HepG2 (cell line): ENCODE measurements around the gene SLC35F4. TPM values are rescaled to one million over a fixed set of nuclear protein-coding genes. Genes with fewer than 3 reads are reported as not detected.

Experiments used
- ATAC-seq: fragments of 200-7000 bp; cut with Tn5 transposase; 3 replicates; pipeline ENCODE4 v1.9.1; 2020; ENCODE audit warnings: mild to moderate bottlenecking, moderate library complexity
- BruUV-seq: library from RNA; stranded (reverse); fragments of 400-500 nt; replicated peaks from 2 replicates; lab custom pipeline; 2021; lab: Mats Ljungman, UMichigan
- CTCF ChIA-PET: fragments of 300-600 bp; formaldehyde crosslinking; extraction: SDS; loops from one replicate; lab custom pipeline; 2021; ENCODE audit warnings: low total read pairs, inconsistent platforms, low intra/inter-chr PET ratio; lab: Yijun Ruan, JAX
- POLR2A ChIA-PET: fragments of 350-600 bp; sonication (Branson Sonifier 250); formaldehyde crosslinking; loops from one replicate; lab custom pipeline; 2020; ENCODE audit warnings: antibody characterized with exemption, inconsistent platforms; lab: Yijun Ruan, JAX
- DNase-seq: peaks from one replicate; pipeline ENCODE4 v3.0.0-alpha.2; 2015; ENCODE audit warnings: low spot score
- FAIRE-seq: peaks from 3 replicates; lab custom pipeline; 2011; peaks lifted over from hg19 to GRCh38; lab: Jason Lieb, UNC
- H2AFZ ChIP-seq: one replicate; pipeline ENCODE4 v1.6.1; 2011; ENCODE audit warnings: low read length, inconsistent platforms
- H3K27ac ChIP-seq: fragments of 300-600 bp; 3 replicates; pipeline ENCODE4 v1.8.0; 2011; ENCODE audit warnings: mixed run types, mild to moderate bottlenecking, mixed read lengths, low read length, inconsistent platforms; ENCODE audit not compliant: insufficient read depth; ENCODE audit errors: extremely low read length
- H3K27me3 ChIP-seq, 2 experiments: fragments of 200-600 bp in 1 of 2; 2 replicates in 1 of 2; 3 replicates in 1 of 2; pipeline versions ENCODE4 v1.6.0 to v1.8.0; 2011; ENCODE audit warnings: low read length in 2 of 2, mild to moderate bottlenecking in 2 of 2, moderate library complexity in 2 of 2, inconsistent platforms in 1 of 2; ENCODE audit not compliant: insufficient read depth in 2 of 2, control insufficient read depth in 1 of 2
- H3K36me3 ChIP-seq, 2 experiments: fragments of 200-600 bp in 1 of 2; replicated peaks in 1 of 2; 2 replicates in 1 of 2; 3 replicates in 1 of 2; pipeline versions ENCODE4 v1.5.1 to v1.8.0; 2011; ENCODE audit warnings: low read length in 2 of 2, inconsistent platforms in 1 of 2; ENCODE audit not compliant: insufficient read depth in 2 of 2, control insufficient read depth in 1 of 2
- H3K4me1 ChIP-seq: 2 replicates; pipeline ENCODE4 v1.5.1; 2012; ENCODE audit warnings: low read length, inconsistent platforms; ENCODE audit not compliant: insufficient read depth
- H3K4me2 ChIP-seq: 2 replicates; pipeline ENCODE4 v1.6.0; 2011; ENCODE audit warnings: low read depth, low read length, inconsistent platforms
- H3K4me3 ChIP-seq, 3 experiments: fragments of 200-600 bp in 1 of 3; sonication (generic), shearing (Covaris generic) in 1 of 3; replicated peaks in 1 of 3; 2 replicates each; pipeline ENCODE4 v1.5.1; 2011 to 2016; ENCODE audit warnings: low read length in 3 of 3, inconsistent platforms in 2 of 3, low read depth in 2 of 3, mild to moderate bottlenecking in 2 of 3, control low read depth in 1 of 3, mixed read lengths in 1 of 3; ENCODE audit not compliant: insufficient read depth in 1 of 3
- H3K79me2 ChIP-seq: one replicate; pipeline ENCODE4 v1.6.1; 2011; ENCODE audit warnings: low read length, inconsistent platforms; ENCODE audit not compliant: insufficient read depth
- H3K9ac ChIP-seq: 2 replicates; pipeline ENCODE4 v1.6.0; 2011; ENCODE audit warnings: mild to moderate bottlenecking, low read depth, low read length, inconsistent platforms; ENCODE audit not compliant: insufficient read depth
- H3K9me3 ChIP-seq: 2 replicates; pipeline ENCODE4 v1.5.1; 2012; ENCODE audit warnings: mild to moderate bottlenecking, low read length
- H4K20me1 ChIP-seq: 2 replicates; pipeline ENCODE4 v1.6.0; 2011; ENCODE audit warnings: inconsistent platforms, mild to moderate bottlenecking, low read length, moderate library complexity; ENCODE audit not compliant: insufficient read depth
- ARID2 ChIP-seq: sonication (generic); formaldehyde crosslinking; IDR thresholded peaks from 2 replicates; pipeline ENCODE4 v1.8.1; 2022; ENCODE audit warnings: mild to moderate bottlenecking, missing genetic modification reagents, borderline replicate concordance
- BORCS8-MEF2B ChIP-seq: sonication (generic); formaldehyde crosslinking; IDR thresholded peaks from 2 replicates; pipeline ENCODE4 v1.8.0; 2022; ENCODE audit warnings: mild to moderate bottlenecking, missing genetic modification reagents
- JARID2 ChIP-seq: sonication (generic); formaldehyde crosslinking; IDR thresholded peaks from 2 replicates; pipeline ENCODE4 v1.8.1; 2023; ENCODE audit warnings: missing genetic modification reagents, inconsistent platforms; ENCODE audit not compliant: insufficient replicate concordance
- KAT8 ChIP-seq: IDR thresholded peaks from 2 replicates; pipeline ENCODE4 v1.6.1; 2016; ENCODE audit warnings: missing genetic modification reagents, missing compliant biosample characterization
- SUZ12 ChIP-seq: fragments of 150-350 bp; IDR thresholded peaks from 2 replicates; pipeline ENCODE4 v1.6.1; 2014; ENCODE audit warnings: low read depth, low read length
- TARDBP ChIP-seq: sonication (generic); formaldehyde crosslinking; IDR thresholded peaks from 2 replicates; pipeline ENCODE4 v1.8.0; 2022; ENCODE audit warnings: mild to moderate bottlenecking, missing genetic modification reagents
- XRCC5 ChIP-seq: fragments of 200-400 bp; formaldehyde crosslinking; optimal IDR thresholded peaks from 2 replicates; pipeline ENCODE3; 2017; ENCODE audit warnings: mild to moderate bottlenecking, low read length
- ZNF160 ChIP-seq: sonication (generic); formaldehyde crosslinking; IDR thresholded peaks from 2 replicates; pipeline ENCODE4 v1.8.0; 2022; ENCODE audit warnings: mild to moderate bottlenecking, inconsistent platforms, missing genetic modification reagents
- ZNF205 ChIP-seq: IDR thresholded peaks from 2 replicates; pipeline ENCODE4 v1.6.1; 2018; ENCODE audit warnings: missing biosample characterization, missing genetic modification reagents
- ZNF451 ChIP-seq: sonication (generic); formaldehyde crosslinking; IDR thresholded peaks from 2 replicates; pipeline ENCODE4 v1.5.0; 2020; ENCODE audit warnings: mild to moderate bottlenecking, missing genetic modification reagents
- ZNF501 ChIP-seq: sonication (generic); formaldehyde crosslinking; IDR thresholded peaks from 2 replicates; pipeline ENCODE4 v1.5.1; 2020; ENCODE audit warnings: mild to moderate bottlenecking, moderate library complexity, missing genetic modification reagents
- ZNF883 ChIP-seq: sonication (generic); formaldehyde crosslinking; IDR thresholded peaks from 2 replicates; pipeline ENCODE4 v1.5.1; 2020; ENCODE audit warnings: mild to moderate bottlenecking, missing genetic modification reagents; ENCODE audit errors: not compliant biosample characterization
- WGBS: methylation state at CpG from one replicate; pipeline ENCODE4 v1.1.6; 2017; ENCODE audit warnings: low lambda C conversion rate; 5-methylcytosine and 5-hydroxymethylcytosine counted together
- in situ Hi-C: cut with HindIII; loops from 2 replicates; pipeline ENCODE4 v1.10.0; 2017; ENCODE audit warnings: low pct_unique_long_range_greater_than_20kb; ENCODE audit not compliant: extremely low pct_ligation_motif_present
- intact Hi-C: fragments of 100-400 bp; cut with micrococcal nuclease; formaldehyde crosslinking; loops from one replicate; pipeline ENCODE4 v1.10.0; 2022; ENCODE audit not compliant: unreplicated experiment
- polyA plus RNA-seq, 8 experiments: library from polyadenylated mRNA; depleted of rRNA in 3 of 8; stranded (reverse) in 7 of 8; unstranded in 1 of 8; fragments of >200 nt; fragmentation: Illumina TruSeq in 4 of 8; extraction: Trizol in 4 of 8; gene quantifications; 2 replicates each; pipeline versions ENCODE4 v1.2.1 to v1.2.3, GENCODE V29; 2011 to 2016; ENCODE audit warnings: low read depth in 4 of 8, missing spikeins in 1 of 8, mixed read lengths in 1 of 8; ENCODE audit not compliant: insufficient read depth in 1 of 8
- total RNA-seq, 5 experiments: library from RNA; depleted of rRNA; stranded (reverse); fragments of >200 nt; fragmentation: Illumina TruSeq; extraction: Trizol; gene quantifications; 2 replicates each; pipeline ENCODE4 v1.2.3, GENCODE V29; 2016; ENCODE audit warnings: low read depth in 1 of 5
- TF ChIP-seq, protein P1 (sequence below): sonication (generic); formaldehyde crosslinking; IDR thresholded peaks from 2 replicates; pipeline ENCODE4 v1.8.1; 2022; ENCODE audit warnings: mild to moderate bottlenecking, missing genetic modification reagents
- TF ChIP-seq, protein P2 (sequence below): IDR thresholded peaks from 2 replicates; pipeline ENCODE4 v1.6.1; 2012; ENCODE audit warnings: inconsistent platforms
- TF ChIP-seq, protein P3 (sequence below): sonication (generic); formaldehyde crosslinking; IDR thresholded peaks from 2 replicates; pipeline ENCODE4 v1.4.0; 2020; ENCODE audit warnings: mild to moderate bottlenecking, missing genetic modification reagents
- TF ChIP-seq, protein P4 (sequence below): IDR thresholded peaks from 2 replicates; pipeline ENCODE4 v1.4.0; 2020; ENCODE audit warnings: mild to moderate bottlenecking, missing genetic modification reagents

The SLC35F4 gene
- total and polyA plus RNA-seq, 2 of the 13 experiments (the other 11 are each of a cell fraction or from before 2014, with no cell fraction given): not detected

DNA sequence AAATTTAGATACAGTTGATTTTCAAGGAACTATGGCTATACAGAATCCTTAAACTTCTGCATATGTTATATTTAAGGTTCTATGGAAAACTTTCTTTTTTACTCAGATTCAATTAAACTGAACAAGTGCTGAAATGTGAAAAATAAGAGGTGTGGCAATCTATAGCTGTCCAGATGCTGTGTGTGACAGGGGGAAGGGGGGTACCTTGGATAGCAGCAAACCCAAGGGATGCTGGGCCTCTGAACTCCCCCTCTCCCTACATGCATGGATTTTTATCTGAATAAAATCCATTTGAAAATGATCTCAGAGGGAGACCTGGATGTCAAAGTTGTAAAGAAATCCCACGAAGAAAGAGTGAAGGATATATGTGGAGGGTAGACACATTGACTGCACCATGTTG lies 289.4 kb downstream of the SLC35F4 start:
- ChIA-PET CTCF (no interaction called here), POLR2A (no interaction called here)
- Histone ChIP-seq H3K27me3 (no peaks in the 10 kb centered on the region), H3K79me2 (no peaks in the 10 kb centered on the region), H3K4me1 (no peaks in the 10 kb centered on the region), H4K20me1 (no peaks in the 10 kb centered on the region), H3K4me3 (no peak overlapping the region), H3K9ac (no peak overlapping the region), H3K4me2 (no peak overlapping the region), H3K36me3 (no peaks in the 10 kb centered on the region), H3K9me3 (no peaks in the 10 kb centered on the region), H2AFZ (no peak overlapping the region), H3K27ac (no peak overlapping the region)
- DNase-seq: no peak
- BruUV-seq: no TSS peak
- ATAC-seq: no peak
- TF ChIP-seq KAT8 (CRISPR knock-in tag): no peak
- no peak for TF ChIP-seq XRCC5
- TF ChIP-seq JARID2 (CRISPR knock-in tag): no peak
- TF ChIP-seq, protein P1, sequence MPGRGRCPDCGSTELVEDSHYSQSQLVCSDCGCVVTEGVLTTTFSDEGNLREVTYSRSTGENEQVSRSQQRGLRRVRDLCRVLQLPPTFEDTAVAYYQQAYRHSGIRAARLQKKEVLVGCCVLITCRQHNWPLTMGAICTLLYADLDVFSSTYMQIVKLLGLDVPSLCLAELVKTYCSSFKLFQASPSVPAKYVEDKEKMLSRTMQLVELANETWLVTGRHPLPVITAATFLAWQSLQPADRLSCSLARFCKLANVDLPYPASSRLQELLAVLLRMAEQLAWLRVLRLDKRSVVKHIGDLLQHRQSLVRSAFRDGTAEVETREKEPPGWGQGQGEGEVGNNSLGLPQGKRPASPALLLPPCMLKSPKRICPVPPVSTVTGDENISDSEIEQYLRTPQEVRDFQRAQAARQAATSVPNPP (CRISPR knock-in tag): no peak
- TF ChIP-seq, protein P2, sequence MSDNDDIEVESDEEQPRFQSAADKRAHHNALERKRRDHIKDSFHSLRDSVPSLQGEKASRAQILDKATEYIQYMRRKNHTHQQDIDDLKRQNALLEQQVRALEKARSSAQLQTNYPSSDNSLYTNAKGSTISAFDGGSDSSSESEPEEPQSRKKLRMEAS: no peak
- TF ChIP-seq TARDBP: no peak
- TF ChIP-seq ZNF205: no peak
- no peak for TF ChIP-seq ZNF160
- TF ChIP-seq ZNF451 (CRISPR knock-in tag): no peak
- intact Hi-C loops (no loop called here), in situ Hi-C loops (no loop called here)
- 0% methylated on average over 1 of the region's 1 CpG for WGBS
- FAIRE-seq: no peak

DNA sequence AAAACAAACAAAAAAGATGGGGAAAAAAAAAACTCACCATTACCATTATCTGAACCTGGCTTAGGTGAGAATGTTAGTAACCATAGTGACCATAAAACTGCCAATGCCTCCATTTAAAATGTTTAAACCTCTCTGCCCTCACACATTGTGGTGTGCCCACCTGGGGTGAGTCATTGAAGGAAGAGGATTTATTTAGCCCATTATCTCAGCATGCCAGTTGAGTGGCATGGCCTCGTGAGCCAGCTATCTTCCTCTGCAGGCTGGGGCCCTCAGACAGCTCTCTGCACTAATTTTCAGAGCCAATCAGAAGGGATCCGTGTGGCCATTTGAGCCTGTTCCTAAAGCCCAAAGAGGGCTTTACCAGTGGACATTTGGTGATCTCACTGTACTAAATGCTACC lies 290.4 kb downstream of the SLC35F4 start:
- DNase-seq (no peak), FAIRE-seq (no peak), ATAC-seq (no peak)
- Histone ChIP-seq H2AFZ (no peak overlapping the region), H3K27me3 (no peaks in the 10 kb centered on the region), H3K36me3 (no peaks in the 10 kb centered on the region), H3K79me2 (no peaks in the 10 kb centered on the region), H3K4me3 (no peak overlapping the region), H3K9ac (no peak overlapping the region), H3K9me3 (no peaks in the 10 kb centered on the region), H3K4me1 (no peaks in the 10 kb centered on the region), H3K4me2 (no peak overlapping the region), H3K27ac (no peak overlapping the region), H4K20me1 (no peaks in the 10 kb centered on the region)
- intact Hi-C loops (no loop called here), in situ Hi-C loops (no loop called here)
- ChIA-PET CTCF (no interaction called here), POLR2A (no interaction called here)
- WGBS: no CpG with 5 or more reads among the region's 2 CpGs
- no TSS peak for BruUV-seq
- TF ChIP-seq ARID2 (CRISPR knock-in tag) (no peak), SUZ12 (no peak), ZNF501 (no peak), BORCS8-MEF2B (CRISPR knock-in tag) (no peak), ZNF883 (CRISPR knock-in tag) (no peak)
- TF ChIP-seq, protein P3, sequence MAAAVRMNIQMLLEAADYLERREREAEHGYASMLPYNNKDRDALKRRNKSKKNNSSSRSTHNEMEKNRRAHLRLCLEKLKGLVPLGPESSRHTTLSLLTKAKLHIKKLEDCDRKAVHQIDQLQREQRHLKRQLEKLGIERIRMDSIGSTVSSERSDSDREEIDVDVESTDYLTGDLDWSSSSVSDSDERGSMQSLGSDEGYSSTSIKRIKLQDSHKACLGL: no peak
- TF ChIP-seq, protein P4, sequence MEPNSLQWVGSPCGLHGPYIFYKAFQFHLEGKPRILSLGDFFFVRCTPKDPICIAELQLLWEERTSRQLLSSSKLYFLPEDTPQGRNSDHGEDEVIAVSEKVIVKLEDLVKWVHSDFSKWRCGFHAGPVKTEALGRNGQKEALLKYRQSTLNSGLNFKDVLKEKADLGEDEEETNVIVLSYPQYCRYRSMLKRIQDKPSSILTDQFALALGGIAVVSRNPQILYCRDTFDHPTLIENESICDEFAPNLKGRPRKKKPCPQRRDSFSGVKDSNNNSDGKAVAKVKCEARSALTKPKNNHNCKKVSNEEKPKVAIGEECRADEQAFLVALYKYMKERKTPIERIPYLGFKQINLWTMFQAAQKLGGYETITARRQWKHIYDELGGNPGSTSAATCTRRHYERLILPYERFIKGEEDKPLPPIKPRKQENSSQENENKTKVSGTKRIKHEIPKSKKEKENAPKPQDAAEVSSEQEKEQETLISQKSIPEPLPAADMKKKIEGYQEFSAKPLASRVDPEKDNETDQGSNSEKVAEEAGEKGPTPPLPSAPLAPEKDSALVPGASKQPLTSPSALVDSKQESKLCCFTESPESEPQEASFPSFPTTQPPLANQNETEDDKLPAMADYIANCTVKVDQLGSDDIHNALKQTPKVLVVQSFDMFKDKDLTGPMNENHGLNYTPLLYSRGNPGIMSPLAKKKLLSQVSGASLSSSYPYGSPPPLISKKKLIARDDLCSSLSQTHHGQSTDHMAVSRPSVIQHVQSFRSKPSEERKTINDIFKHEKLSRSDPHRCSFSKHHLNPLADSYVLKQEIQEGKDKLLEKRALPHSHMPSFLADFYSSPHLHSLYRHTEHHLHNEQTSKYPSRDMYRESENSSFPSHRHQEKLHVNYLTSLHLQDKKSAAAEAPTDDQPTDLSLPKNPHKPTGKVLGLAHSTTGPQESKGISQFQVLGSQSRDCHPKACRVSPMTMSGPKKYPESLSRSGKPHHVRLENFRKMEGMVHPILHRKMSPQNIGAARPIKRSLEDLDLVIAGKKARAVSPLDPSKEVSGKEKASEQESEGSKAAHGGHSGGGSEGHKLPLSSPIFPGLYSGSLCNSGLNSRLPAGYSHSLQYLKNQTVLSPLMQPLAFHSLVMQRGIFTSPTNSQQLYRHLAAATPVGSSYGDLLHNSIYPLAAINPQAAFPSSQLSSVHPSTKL (CRISPR knock-in tag): no peak
